Glutamatergic neuron (in vitro differentiated cells): ENCODE data around the gene STRA8. TPM values are rescaled to one million over a fixed set of nuclear protein-coding genes. Genes with fewer than 3 reads are reported as not detected.

Experiments
- DNase-seq: peaks from one replicate; pipeline ENCODE4 v3.0.0; 2022
- H3K27ac Mint-ChIP-seq: one replicate; pipeline ENCODE4 v1.8.0; 2020; ENCODE audit warnings: mild to moderate bottlenecking, mixed read lengths, inconsistent platforms; ENCODE audit not compliant: unreplicated experiment
- H3K27me3 Mint-ChIP-seq: one replicate; pipeline ENCODE4 v1.8.0; 2020; ENCODE audit warnings: mild to moderate bottlenecking, moderate library complexity, mixed read lengths, inconsistent platforms; ENCODE audit not compliant: unreplicated experiment
- H3K36me3 Mint-ChIP-seq: one replicate; pipeline ENCODE4 v1.8.0; 2020; ENCODE audit warnings: mild to moderate bottlenecking, mixed read lengths, inconsistent platforms; ENCODE audit not compliant: unreplicated experiment
- H3K4me1 Mint-ChIP-seq: one replicate; pipeline ENCODE4 v1.8.0; 2020; ENCODE audit warnings: mild to moderate bottlenecking, low read depth, mixed read lengths, inconsistent platforms; ENCODE audit not compliant: unreplicated experiment
- H3K4me3 Mint-ChIP-seq: one replicate; pipeline ENCODE4 v1.8.0; 2020; ENCODE audit warnings: mild to moderate bottlenecking, mixed read lengths, inconsistent platforms; ENCODE audit not compliant: unreplicated experiment
- H3K9me3 Mint-ChIP-seq: one replicate; pipeline ENCODE4 v1.8.0; 2020; ENCODE audit warnings: mild to moderate bottlenecking, moderate library complexity, mixed read lengths, inconsistent platforms; ENCODE audit not compliant: unreplicated experiment
- CTCF ChIP-seq: fragments of 200-600 bp; sonication (generic); IDR thresholded peaks from one replicate; pipeline ENCODE4 v1.5.0; 2021; ENCODE audit not compliant: partially characterized antibody, unreplicated experiment
- total RNA-seq: library from RNA; stranded (reverse); fragmentation: NEBNext Ultra II Directional; extraction: Animal tissue kit (Norgen Biotek cat#: 25700); gene quantifications from one replicate; pipeline ENCODE4 v1.2.1, GENCODE V29; 2021; ENCODE audit not compliant: unreplicated experiment

Gene STRA8
- total RNA-seq, 1 donor from 2014 or later = not detected

GRCh38 chr7:135272303-135272702, 38.7 kb downstream of the STRA8 start:
- peaks cover 9% of the 10 kb centered on the region for H3K9me3 Mint-ChIP-seq
- no peak for TF ChIP-seq CTCF
- peaks cover 6% of the 10 kb centered on the region for H3K27me3 Mint-ChIP-seq
- no peak for DNase-seq
- H3K4me1 Mint-ChIP-seq = no peaks in the 10 kb centered on the region
- no peak overlapping the region for H3K27ac Mint-ChIP-seq
- H3K36me3 Mint-ChIP-seq = peaks cover 6% of the 10 kb centered on the region
- H3K4me3 Mint-ChIP-seq = no peak overlapping the region

GRCh38 chr7:135273581-135273980, 39.9 kb downstream of the STRA8 start:
- Mint-ChIP-seq H3K4me3 (no peak overlapping the region), H3K4me1 (no peaks in the 10 kb centered on the region), H3K27me3 (peaks cover 1% of the 10 kb centered on the region), H3K36me3 (peaks cover 6% of the 10 kb centered on the region), H3K9me3 (peaks cover 9% of the 10 kb centered on the region), H3K27ac (no peak overlapping the region)
- TF ChIP-seq CTCF = no peak
- no peak for DNase-seq

- Mint-ChIP-seq H3K4me1 (no peaks in the 10 kb centered on the region), H3K9me3 (peaks cover 9% of the 10 kb centered on the region), H3K36me3 (peaks cover 6% of the 10 kb centered on the region), H3K27ac (no peak overlapping the region), H3K27me3 (peaks cover 1% of the 10 kb centered on the region), H3K4me3 (no peak overlapping the region)
- peak; percentile 82 for DNase-seq
- peak; percentile 91 for TF ChIP-seq CTCF
Measured at GRCh38 chr7:135274495-135275268, 41.0 kb downstream of the STRA8 start.

- DNase-seq = no peak
- no peaks in the 10 kb centered on the region for H3K4me1 Mint-ChIP-seq
- H3K27me3 Mint-ChIP-seq = peaks cover 1% of the 10 kb centered on the region
- no peak overlapping the region for H3K4me3 Mint-ChIP-seq
- H3K27ac Mint-ChIP-seq = no peak overlapping the region
- H3K36me3 Mint-ChIP-seq = peaks cover 6% of the 10 kb centered on the region
- TF ChIP-seq CTCF = no peak
- H3K9me3 Mint-ChIP-seq = peaks cover 9% of the 10 kb centered on the region
Measured at GRCh38 chr7:135275971-135276580, 42.4 kb downstream of the STRA8 start.

- DNase-seq = no peak
- Mint-ChIP-seq H3K4me1 (no peaks in the 10 kb centered on the region), H3K4me3 (no peak overlapping the region), H3K27ac (no peak overlapping the region), H3K27me3 (peaks cover 3% of the 10 kb centered on the region), H3K9me3 (peaks cover 9% of the 10 kb centered on the region), H3K36me3 (peaks cover 6% of the 10 kb centered on the region)
- TF ChIP-seq CTCF = no peak
Measured at GRCh38 chr7:135277161-135277560, 43.5 kb downstream of the STRA8 start.
